SK-N-SH treated with all-trans-retinoic acid at 6 μM for 48 hours (cell line): ENCODE measurements around the gene ZNF709.
"Not testable (repeated sequence)": the region's sequence is repeated elsewhere in the genome, so short reads cannot be mapped to it uniquely, and the experiment has no call there.

Source experiments
- ATAC-seq: fragments of 200-7000 bp; cut with Tn5 transposase; 3 replicates; pipeline ENCODE4 v1.9.1; 2020; ENCODE audit warnings: mild to moderate bottlenecking, moderate library complexity
- ARNTL ChIP-seq: fragments of 450-650 bp; formaldehyde crosslinking; IDR thresholded peaks from 2 replicates; pipeline ENCODE4 v1.5.0; 2020; ENCODE audit warnings: low read depth, mild to moderate bottlenecking, moderate library complexity, borderline replicate concordance
- BACH2 ChIP-seq: fragments of 250-450 bp; sonication (Bioruptor Pico); IDR thresholded peaks from 2 replicates; pipeline ENCODE4 v1.9.0; 2021; ENCODE audit warnings: mild to moderate bottlenecking, borderline replicate concordance
- CSDC2 ChIP-seq: fragments of 250-450 bp; sonication (Bioruptor Pico); IDR thresholded peaks from 2 replicates; pipeline ENCODE4 v1.5.0; 2020; ENCODE audit warnings: mild to moderate bottlenecking, moderate library complexity
- ESRRG ChIP-seq: fragments of 250-450 bp; sonication (Bioruptor Pico); IDR thresholded peaks from 2 replicates; pipeline ENCODE4 v1.6.1; 2021; ENCODE audit warnings: mild to moderate bottlenecking
- GLIS3 ChIP-seq: fragments of 250-450 bp; sonication (Bioruptor Pico); IDR thresholded peaks from 2 replicates; pipeline ENCODE4 v1.5.0; 2020; ENCODE audit warnings: mild to moderate bottlenecking, moderate library complexity
- ISL1 ChIP-seq: fragments of 250-450 bp; sonication (Bioruptor Pico); IDR thresholded peaks from 2 replicates; pipeline ENCODE4 v2.1.2; 2022; ENCODE audit warnings: mild to moderate bottlenecking, moderate library complexity
- OSR1 ChIP-seq: fragments of 250-450 bp; sonication (Bioruptor Pico); IDR thresholded peaks from 2 replicates; pipeline ENCODE4 v1.8.0; 2022; ENCODE audit warnings: moderate library complexity, mild to moderate bottlenecking, inconsistent platforms
- PATZ1 ChIP-seq: fragments of 250-450 bp; sonication (Bioruptor Pico); IDR thresholded peaks from 2 replicates; pipeline ENCODE4 v1.8.0; 2020; ENCODE audit warnings: mild to moderate bottlenecking, moderate library complexity, borderline replicate concordance
- PPARA ChIP-seq: fragments of 250-450 bp; sonication (Bioruptor Pico); IDR thresholded peaks from 2 replicates; pipeline ENCODE4 v1.5.0; 2020; ENCODE audit warnings: mild to moderate bottlenecking, borderline replicate concordance
- RARB ChIP-seq: fragments of 250-450 bp; sonication (Bioruptor Pico); IDR thresholded peaks from 2 replicates; pipeline ENCODE4 v1.8.0; 2021; ENCODE audit warnings: mild to moderate bottlenecking, moderate library complexity
- TCF4 ChIP-seq: fragments of 250-450 bp; sonication (Bioruptor Pico); IDR thresholded peaks from 2 replicates; pipeline ENCODE4 v1.8.0; 2021; ENCODE audit warnings: mild to moderate bottlenecking, moderate library complexity, borderline replicate concordance
- TOX ChIP-seq: fragments of 250-450 bp; sonication (Bioruptor Pico); IDR thresholded peaks from 2 replicates; pipeline ENCODE4 v1.8.0; 2021; ENCODE audit warnings: mild to moderate bottlenecking, moderate library complexity, borderline replicate concordance
- ZC3H10 ChIP-seq: fragments of 250-450 bp; sonication (Bioruptor Pico); IDR thresholded peaks from 2 replicates; pipeline ENCODE4 v1.5.1; 2021; ENCODE audit warnings: mild to moderate bottlenecking, moderate library complexity
- ZFP3 ChIP-seq: fragments of 250-450 bp; sonication (Bioruptor Pico); IDR thresholded peaks from 2 replicates; pipeline ENCODE4 v1.5.0; 2020; ENCODE audit warnings: mild to moderate bottlenecking, moderate library complexity
- ZFP30 ChIP-seq: fragments of 450-650 bp; formaldehyde crosslinking; IDR thresholded peaks from 2 replicates; pipeline ENCODE4 v1.5.0; 2022; ENCODE audit warnings: mild to moderate bottlenecking, moderate library complexity
- ZNF565 ChIP-seq: fragments of 450-650 bp; formaldehyde crosslinking; conservative IDR thresholded peaks from 2 replicates; pipeline ENCODE4 v1.5.0; 2020; ENCODE audit warnings: low read depth, mild to moderate bottlenecking, moderate library complexity
- ZNF70 ChIP-seq: fragments of 450-650 bp; formaldehyde crosslinking; IDR thresholded peaks from 2 replicates; pipeline ENCODE4 v1.5.0; 2020; ENCODE audit warnings: mild to moderate bottlenecking, moderate library complexity
- ZNF8 ChIP-seq: fragments of 450-650 bp; formaldehyde crosslinking; IDR thresholded peaks from 2 replicates; pipeline ENCODE4 v1.5.0; 2020; ENCODE audit warnings: mild to moderate bottlenecking, moderate library complexity
- TF ChIP-seq, protein P1 (sequence below): fragments of 250-450 bp; sonication (Bioruptor Pico); IDR thresholded peaks from 2 replicates; pipeline ENCODE4 v1.8.0; 2021; ENCODE audit warnings: low read depth, mild to moderate bottlenecking, moderate library complexity, borderline replicate concordance
- TF ChIP-seq, protein P2 (sequence below): fragments of 250-450 bp; sonication (Bioruptor Pico); IDR thresholded peaks from 2 replicates; pipeline ENCODE4 v1.5.1; 2021; ENCODE audit warnings: mild to moderate bottlenecking, moderate library complexity
- TF ChIP-seq, protein P3 (sequence below): fragments of 250-450 bp; sonication (Bioruptor Pico); IDR thresholded peaks from 2 replicates; pipeline ENCODE4 v1.5.1; 2020; ENCODE audit warnings: low read depth, mild to moderate bottlenecking, moderate library complexity

Gene ZNF709

GRCh38 chr19:12425888-12426274, 58.7 kb downstream of the ZNF709 start:
- ATAC-seq, result no peak
- TF ChIP-seq CSDC2 (CRISPR knock-in tag), result no peak
- no peak for TF ChIP-seq PPARA (CRISPR knock-in tag)
- no peak for TF ChIP-seq ESRRG
- no peak for TF ChIP-seq ZFP30 (CRISPR knock-in tag)
- no peak for TF ChIP-seq ISL1 (CRISPR knock-in tag)
- no peak for TF ChIP-seq ARNTL
- no peak for TF ChIP-seq ZNF565 (CRISPR knock-in tag)
- no peak for TF ChIP-seq PATZ1 (CRISPR knock-in tag)
- TF ChIP-seq TCF4 (CRISPR knock-in tag), result no peak
- TF ChIP-seq RARB (CRISPR knock-in tag), result no peak
- TF ChIP-seq ZFP3 (CRISPR knock-in tag), result no peak
- TF ChIP-seq, protein P1, sequence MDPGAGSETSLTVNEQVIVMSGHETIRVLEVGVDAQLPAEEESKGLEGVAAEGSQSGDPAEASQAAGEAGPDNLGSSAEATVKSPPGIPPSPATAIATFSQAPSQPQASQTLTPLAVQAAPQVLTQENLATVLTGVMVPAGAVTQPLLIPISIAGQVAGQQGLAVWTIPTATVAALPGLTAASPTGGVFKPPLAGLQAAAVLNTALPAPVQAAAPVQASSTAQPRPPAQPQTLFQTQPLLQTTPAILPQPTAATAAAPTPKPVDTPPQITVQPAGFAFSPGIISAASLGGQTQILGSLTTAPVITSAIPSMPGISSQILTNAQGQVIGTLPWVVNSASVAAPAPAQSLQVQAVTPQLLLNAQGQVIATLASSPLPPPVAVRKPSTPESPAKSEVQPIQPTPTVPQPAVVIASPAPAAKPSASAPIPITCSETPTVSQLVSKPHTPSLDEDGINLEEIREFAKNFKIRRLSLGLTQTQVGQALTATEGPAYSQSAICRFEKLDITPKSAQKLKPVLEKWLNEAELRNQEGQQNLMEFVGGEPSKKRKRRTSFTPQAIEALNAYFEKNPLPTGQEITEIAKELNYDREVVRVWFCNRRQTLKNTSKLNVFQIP (CRISPR knock-in tag), result no peak
- TF ChIP-seq ZNF8, result no peak
- no peak for TF ChIP-seq ZNF70
- TF ChIP-seq, protein P2, sequence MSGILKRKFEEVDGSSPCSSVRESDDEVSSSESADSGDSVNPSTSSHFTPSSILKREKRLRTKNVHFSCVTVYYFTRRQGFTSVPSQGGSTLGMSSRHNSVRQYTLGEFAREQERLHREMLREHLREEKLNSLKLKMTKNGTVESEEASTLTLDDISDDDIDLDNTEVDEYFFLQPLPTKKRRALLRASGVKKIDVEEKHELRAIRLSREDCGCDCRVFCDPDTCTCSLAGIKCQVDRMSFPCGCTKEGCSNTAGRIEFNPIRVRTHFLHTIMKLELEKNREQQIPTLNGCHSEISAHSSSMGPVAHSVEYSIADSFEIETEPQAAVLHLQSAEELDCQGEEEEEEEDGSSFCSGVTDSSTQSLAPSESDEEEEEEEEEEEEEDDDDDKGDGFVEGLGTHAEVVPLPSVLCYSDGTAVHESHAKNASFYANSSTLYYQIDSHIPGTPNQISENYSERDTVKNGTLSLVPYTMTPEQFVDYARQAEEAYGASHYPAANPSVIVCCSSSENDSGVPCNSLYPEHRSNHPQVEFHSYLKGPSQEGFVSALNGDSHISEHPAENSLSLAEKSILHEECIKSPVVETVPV, result no peak
- TF ChIP-seq BACH2 (CRISPR knock-in tag), result no peak
- TF ChIP-seq, protein P3, sequence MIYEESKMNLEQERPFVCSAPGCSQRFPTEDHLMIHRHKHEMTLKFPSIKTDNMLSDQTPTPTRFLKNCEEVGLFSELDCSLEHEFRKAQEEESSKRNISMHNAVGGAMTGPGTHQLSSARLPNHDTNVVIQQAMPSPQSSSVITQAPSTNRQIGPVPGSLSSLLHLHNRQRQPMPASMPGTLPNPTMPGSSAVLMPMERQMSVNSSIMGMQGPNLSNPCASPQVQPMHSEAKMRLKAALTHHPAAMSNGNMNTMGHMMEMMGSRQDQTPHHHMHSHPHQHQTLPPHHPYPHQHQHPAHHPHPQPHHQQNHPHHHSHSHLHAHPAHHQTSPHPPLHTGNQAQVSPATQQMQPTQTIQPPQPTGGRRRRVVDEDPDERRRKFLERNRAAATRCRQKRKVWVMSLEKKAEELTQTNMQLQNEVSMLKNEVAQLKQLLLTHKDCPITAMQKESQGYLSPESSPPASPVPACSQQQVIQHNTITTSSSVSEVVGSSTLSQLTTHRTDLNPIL (CRISPR knock-in tag), result no peak
- TF ChIP-seq GLIS3 (CRISPR knock-in tag), result no peak
- no peak for TF ChIP-seq ZC3H10

GRCh38 chr19:12425236-12425887, 59.3 kb downstream of the ZNF709 start:
- TF ChIP-seq, protein P3 (CRISPR knock-in tag), result no peak
- TF ChIP-seq TOX, result no peak
- TF ChIP-seq ZFP30 (CRISPR knock-in tag), result no peak
- no peak for TF ChIP-seq ZFP3 (CRISPR knock-in tag)
- TF ChIP-seq ZNF70, result no peak
- TF ChIP-seq GLIS3 (CRISPR knock-in tag), result no peak
- TF ChIP-seq, protein P1 (CRISPR knock-in tag), result no peak
- TF ChIP-seq ZNF8, result no peak
- TF ChIP-seq ISL1 (CRISPR knock-in tag), result no peak
- TF ChIP-seq, protein P2, result no peak
- TF ChIP-seq ZNF565 (CRISPR knock-in tag), result no peak
- TF ChIP-seq OSR1, result no peak
- TF ChIP-seq ZC3H10, result no peak
- no peak for TF ChIP-seq PATZ1 (CRISPR knock-in tag)
- no peak for ATAC-seq

GRCh38 chr19:12417273-12417672, 67.3 kb downstream of the ZNF709 start:
- ATAC-seq, result not testable (repeated sequence)
